AG09309 (cell line): ENCODE results near the gene STXBP5.

Experiments
- DNase-seq: peaks from one replicate; pipeline ENCODE4 v3.0.0-alpha.2; 2010; ENCODE audit warnings: low read depth
- H3K4me3 ChIP-seq: 2 replicates; pipeline ENCODE4 v1.5.1; 2011; ENCODE audit warnings: mild to moderate bottlenecking, low read depth, low read length, moderate library complexity; ENCODE audit not compliant: control insufficient read depth
- CTCF ChIP-seq: IDR thresholded peaks from 2 replicates; pipeline ENCODE4 v1.5.1; 2011; ENCODE audit warnings: mild to moderate bottlenecking, low read depth, low read length, inconsistent platforms; ENCODE audit not compliant: insufficient read depth, control insufficient read depth; ENCODE audit errors: missing control alignments

STXBP5 gene

GRCh38 chr6:147192278-147192911 lies 11.8 kb upstream of the STXBP5 start:
- no peak for TF ChIP-seq CTCF
- H3K4me3 ChIP-seq = no peak overlapping the region
- no peak for DNase-seq

DNA sequence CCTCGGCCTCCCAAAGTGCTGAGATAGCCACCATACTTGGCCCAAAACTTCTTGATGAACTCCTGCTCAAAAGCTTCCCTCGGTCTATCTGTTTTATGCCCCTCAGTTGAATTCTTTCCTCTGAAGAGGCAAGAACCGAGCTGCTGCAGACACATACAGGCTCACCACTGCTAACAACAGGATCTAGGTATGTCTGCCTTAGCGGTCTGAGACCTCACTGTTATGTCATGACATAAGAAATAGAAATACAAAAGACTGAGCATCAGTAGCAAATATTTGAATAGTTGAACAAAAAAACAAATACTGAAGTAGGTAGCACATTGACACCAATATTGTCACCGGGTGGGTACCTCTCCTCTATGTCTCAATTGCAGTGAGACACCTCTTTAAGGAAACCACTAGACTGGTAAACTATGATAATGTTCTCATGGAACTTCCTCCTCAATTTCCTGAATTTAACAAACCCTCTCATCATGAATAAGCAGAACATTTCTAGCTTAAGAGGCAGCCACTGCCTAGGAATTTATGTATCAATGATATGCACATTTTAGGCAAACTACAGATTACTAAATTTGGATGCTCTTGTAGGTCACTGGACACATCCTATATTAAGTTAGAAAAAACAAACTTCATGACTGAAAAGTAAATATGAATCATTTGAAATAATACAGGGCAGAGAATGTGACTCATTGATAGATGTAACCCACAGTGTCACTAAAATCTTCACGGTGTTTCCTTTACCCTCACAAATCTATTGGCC lies 9.4 kb upstream of the STXBP5 start:
- no peak for TF ChIP-seq CTCF
- no peak for DNase-seq
- no peak overlapping the region for H3K4me3 ChIP-seq

GRCh38 chr6:147195510-147195909 lies 8.7 kb upstream of the STXBP5 start:
- H3K4me3 ChIP-seq = no peak overlapping the region
- TF ChIP-seq CTCF = no peak
- DNase-seq = no peak

DNA sequence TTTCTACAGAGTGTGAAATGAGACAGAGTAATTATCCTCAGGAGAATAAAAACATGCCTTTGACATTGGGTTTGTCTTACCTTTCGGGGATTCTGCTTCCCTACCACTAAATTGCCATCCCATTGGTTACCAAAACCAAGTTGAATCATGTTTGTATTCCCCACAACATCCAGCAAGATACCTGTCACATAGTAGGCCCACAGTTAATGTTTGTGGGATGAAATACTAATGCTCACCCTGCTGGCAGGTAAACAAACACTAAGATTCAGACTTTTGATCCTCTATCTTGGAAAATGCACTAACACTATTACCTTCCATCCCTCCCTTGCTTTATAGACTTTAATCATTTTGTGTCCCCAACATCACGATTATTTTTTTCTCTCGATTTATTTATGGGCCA lies 8.2 kb upstream of the STXBP5 start:
- no peak for TF ChIP-seq CTCF
- DNase-seq = no peak
- no peak overlapping the region for H3K4me3 ChIP-seq

- TF ChIP-seq CTCF = no peak
- no peak overlapping the region for H3K4me3 ChIP-seq
- DNase-seq = no peak
Observed at GRCh38 chr6:147200711-147201110, 3.5 kb upstream of the STXBP5 start.

- DNase-seq = no peak
- H3K4me3 ChIP-seq = peak overlapping the region; percentile 100
- no peak for TF ChIP-seq CTCF
Observed at GRCh38 chr6:147201885-147202515, 2.2 kb upstream of the STXBP5 start.
